Measurements from ENCODE around the gene LNX2. TPM values are rescaled to one million over a fixed set of nuclear protein-coding genes. Genes with fewer than 3 reads are reported as not detected.

Gene LNX2
- total and polyA plus RNA-seq, 7 donors: 2.3 to 10.0 (median 6.2) TPM

DNA sequence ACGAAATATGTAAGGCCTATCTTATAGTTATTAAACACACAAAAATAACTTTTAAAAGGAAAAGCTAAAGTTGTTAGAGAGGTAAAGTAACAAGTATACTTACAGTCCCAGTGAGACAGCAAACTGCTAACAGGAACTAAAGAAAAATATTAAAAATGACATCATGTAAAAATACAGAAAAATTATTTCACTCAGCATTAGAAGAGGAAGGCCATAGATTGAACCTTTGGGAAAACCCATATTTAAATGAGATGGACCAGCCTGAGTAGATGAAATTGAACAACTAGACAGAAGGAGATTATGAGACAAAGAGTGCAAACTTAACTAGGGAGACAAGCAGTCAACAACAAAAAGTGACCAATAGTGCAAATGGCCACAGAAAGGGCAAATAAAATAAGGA is 49.4 kb downstream of the LNX2 start:
- 84 to 88% (median 87%) methylated on average over 1 of the region's 1 CpG for WGBS, 3 donors
- ATAC-seq (no peak), DNase-seq (no peak)
- H3K27ac ChIP-seq: no peak overlapping the region
- no peak overlapping the region for H3K4me3 ChIP-seq
- intact Hi-C loops (cut with DNase I): loop anchor here in 1 of 2 donors (5.0 kb wide), 1 partner anchor 46 kb away; no protein-coding TSS in a partner anchor
- H3K4me1 ChIP-seq: peaks cover 11% of the 10 kb centered on the region
- H3K36me3 ChIP-seq (ENCODE audit: insufficient read depth in 1 of 2, low read depth in 1 of 2): peaks cover 4 to 32% of the 10 kb centered on the region in 2 donors
- TF ChIP-seq, protein P1, sequence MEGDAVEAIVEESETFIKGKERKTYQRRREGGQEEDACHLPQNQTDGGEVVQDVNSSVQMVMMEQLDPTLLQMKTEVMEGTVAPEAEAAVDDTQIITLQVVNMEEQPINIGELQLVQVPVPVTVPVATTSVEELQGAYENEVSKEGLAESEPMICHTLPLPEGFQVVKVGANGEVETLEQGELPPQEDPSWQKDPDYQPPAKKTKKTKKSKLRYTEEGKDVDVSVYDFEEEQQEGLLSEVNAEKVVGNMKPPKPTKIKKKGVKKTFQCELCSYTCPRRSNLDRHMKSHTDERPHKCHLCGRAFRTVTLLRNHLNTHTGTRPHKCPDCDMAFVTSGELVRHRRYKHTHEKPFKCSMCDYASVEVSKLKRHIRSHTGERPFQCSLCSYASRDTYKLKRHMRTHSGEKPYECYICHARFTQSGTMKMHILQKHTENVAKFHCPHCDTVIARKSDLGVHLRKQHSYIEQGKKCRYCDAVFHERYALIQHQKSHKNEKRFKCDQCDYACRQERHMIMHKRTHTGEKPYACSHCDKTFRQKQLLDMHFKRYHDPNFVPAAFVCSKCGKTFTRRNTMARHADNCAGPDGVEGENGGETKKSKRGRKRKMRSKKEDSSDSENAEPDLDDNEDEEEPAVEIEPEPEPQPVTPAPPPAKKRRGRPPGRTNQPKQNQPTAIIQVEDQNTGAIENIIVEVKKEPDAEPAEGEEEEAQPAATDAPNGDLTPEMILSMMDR (IDR thresholded peaks at IDR 0.05): no peak
- H3K27me3 ChIP-seq (ENCODE audit: insufficient read depth in 3 of 3, low read length in 2 of 3): no peaks in the 10 kb centered on the region
- H3K9me3 ChIP-seq: no peaks in the 10 kb centered on the region

DNA sequence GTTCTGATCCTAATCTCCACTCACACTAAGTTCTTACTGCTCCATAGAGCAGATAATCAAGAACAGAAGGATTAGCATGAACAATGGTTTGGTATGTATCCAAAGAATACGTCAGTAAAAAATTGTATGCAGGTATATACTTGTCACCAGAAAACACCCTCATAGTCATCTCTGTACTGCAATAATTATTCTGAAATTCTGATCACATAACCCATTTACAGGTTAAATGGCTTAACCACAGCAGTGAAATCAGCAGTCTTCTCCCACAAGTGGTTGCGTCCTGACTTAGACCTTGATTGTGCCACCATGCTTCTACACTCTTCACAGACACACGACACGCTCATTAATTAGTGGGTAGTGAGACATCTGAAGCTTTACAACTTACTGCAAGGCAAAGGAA is 50.9 kb downstream of the LNX2 start:
- no peaks in the 10 kb centered on the region for H3K9me3 ChIP-seq
- peaks cover 8 to 47% of the 10 kb centered on the region in 2 donors for H3K36me3 ChIP-seq (ENCODE audit: insufficient read depth in 1 of 2, low read depth in 1 of 2)
- H3K27me3 ChIP-seq (ENCODE audit: insufficient read depth in 3 of 3, low read length in 2 of 3): no peaks in the 10 kb centered on the region
- H3K27ac ChIP-seq: no peak overlapping the region
- intact Hi-C loops (cut with DNase I): no loop called here
- TF ChIP-seq, protein P1 (IDR thresholded peaks at IDR 0.05): no peak
- 91 to 97% (median 94%) methylated on average over 4 of the region's 4 CpGs for WGBS, 3 donors
- no peak overlapping the region for H3K4me3 ChIP-seq
- ATAC-seq (no peak), DNase-seq (no peak)
- H3K4me1 ChIP-seq: peaks cover 11% of the 10 kb centered on the region

DNA sequence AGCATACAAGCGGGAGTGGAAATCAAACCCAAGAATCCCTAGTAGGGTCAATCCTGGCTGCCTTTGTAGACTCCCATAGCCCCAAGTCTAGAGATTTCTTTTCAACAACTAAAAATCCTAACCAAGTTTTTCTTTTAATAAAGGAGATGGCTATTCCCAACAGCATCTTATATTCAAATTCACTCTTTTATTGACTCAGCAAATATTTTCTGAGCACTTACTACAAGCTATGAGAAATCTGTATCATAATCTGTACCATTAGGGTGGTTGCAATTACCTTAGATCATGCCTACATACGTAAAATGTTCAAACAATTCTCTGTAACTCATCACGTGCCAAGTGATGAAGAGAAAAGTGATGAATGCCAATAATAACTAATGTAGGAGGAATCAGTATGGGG is 54.5 kb downstream of the LNX2 start:
- Histone ChIP-seq H3K36me3 (ENCODE audit: insufficient read depth in 1 of 2, low read depth in 1 of 2) (peaks cover 8 to 72% of the 10 kb centered on the region in 2 donors), H3K4me3 (no peak overlapping the region), H3K4me1 (no peaks in the 10 kb centered on the region), H3K27me3 (ENCODE audit: insufficient read depth in 3 of 3, low read length in 2 of 3) (no peaks in the 10 kb centered on the region), H3K9me3 (no peaks in the 10 kb centered on the region), H3K27ac (no peak overlapping the region)
- TF ChIP-seq, protein P1 (IDR thresholded peaks at IDR 0.05): no peak
- DNase-seq: no peak
- WGBS, 3 donors: 95 to 99% (median 95%) methylated on average over 3 of the region's 3 CpGs
- ATAC-seq: no peak
- intact Hi-C loops (cut with DNase I): no loop called here

DNA sequence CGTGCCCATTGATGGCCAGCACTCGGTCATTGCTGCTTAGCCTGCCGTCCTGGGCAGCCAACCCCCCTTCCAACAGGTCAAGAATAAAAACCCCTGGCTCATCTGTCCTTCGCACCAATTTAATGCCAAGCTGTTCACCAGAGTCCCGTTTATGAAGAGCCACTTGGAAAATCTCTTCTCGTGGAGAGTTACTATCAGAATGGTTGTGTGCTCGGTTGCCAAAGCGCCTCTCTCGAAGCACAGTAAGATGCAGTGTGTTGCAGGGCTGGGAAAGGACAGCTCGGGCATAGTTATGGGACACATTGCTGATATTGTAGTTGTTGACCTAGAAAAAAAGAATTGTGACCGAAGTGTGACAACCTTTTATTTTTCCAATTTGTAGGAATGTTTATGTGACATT is 57.9 kb downstream of the LNX2 start:
- H3K27ac ChIP-seq: no peak overlapping the region
- ATAC-seq: no peak

More for the DNA sequence above, 57.9 kb downstream of the LNX2 start:
- Histone ChIP-seq H3K36me3 (ENCODE audit: insufficient read depth in 1 of 2, low read depth in 1 of 2) (peaks cover 8 to 72% of the 10 kb centered on the region in 2 donors), H3K9me3 (no peaks in the 10 kb centered on the region), H3K4me1 (no peaks in the 10 kb centered on the region), H3K27me3 (ENCODE audit: insufficient read depth in 3 of 3, low read length in 2 of 3) (no peaks in the 10 kb centered on the region), H3K4me3 (no peak overlapping the region)
- intact Hi-C loops (cut with DNase I): no loop called here
- TF ChIP-seq, protein P1 (IDR thresholded peaks at IDR 0.05): no peak
- no peak for DNase-seq
- WGBS, 3 donors: 93 to 95% (median 94%) methylated on average over 11 of the region's 11 CpGs
